ENCODE measurements around the gene COMMD6. TPM values are rescaled to one million over a fixed set of nuclear protein-coding genes. Genes with fewer than 3 reads are reported as not detected.
A peak's percentile ranks its signal among the peaks of the same experiment; 100 is the strongest.

The COMMD6 gene
- total and polyA plus RNA-seq, 9 of the 15 experiments (the other 6 are each of a cell fraction or from before 2014, with no cell fraction given) = 32.6 to 116 (median 65.0) TPM

DNA sequence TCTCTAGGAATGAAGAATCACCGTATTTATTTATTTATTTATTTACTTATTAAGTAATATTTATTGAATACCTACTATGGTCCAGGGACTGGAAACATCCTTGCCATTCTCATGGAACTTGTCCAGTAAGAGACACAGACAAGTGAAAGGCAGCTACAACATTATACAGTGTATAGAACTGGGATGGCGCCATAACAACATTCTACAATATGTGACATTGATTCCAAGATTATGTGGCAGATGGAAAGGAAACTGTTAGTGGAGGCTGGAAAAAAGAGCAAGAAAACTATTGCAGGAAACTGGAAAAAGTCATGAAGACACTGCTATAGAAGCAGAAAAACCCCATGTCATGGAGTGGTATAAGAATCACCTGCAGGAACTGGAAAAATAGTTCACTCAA is 46.3 kb downstream of the COMMD6 start (continued):
- TF ChIP-seq, protein P1, sequence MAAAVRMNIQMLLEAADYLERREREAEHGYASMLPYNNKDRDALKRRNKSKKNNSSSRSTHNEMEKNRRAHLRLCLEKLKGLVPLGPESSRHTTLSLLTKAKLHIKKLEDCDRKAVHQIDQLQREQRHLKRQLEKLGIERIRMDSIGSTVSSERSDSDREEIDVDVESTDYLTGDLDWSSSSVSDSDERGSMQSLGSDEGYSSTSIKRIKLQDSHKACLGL (CRISPR knock-in tag; IDR thresholded peaks at IDR 0.05; ENCODE audit: borderline replicate concordance, poor library complexity, severe bottlenecking) = no peak
- TF ChIP-seq GATAD2A (IDR thresholded peaks at IDR 0.05) = no peak

DNA sequence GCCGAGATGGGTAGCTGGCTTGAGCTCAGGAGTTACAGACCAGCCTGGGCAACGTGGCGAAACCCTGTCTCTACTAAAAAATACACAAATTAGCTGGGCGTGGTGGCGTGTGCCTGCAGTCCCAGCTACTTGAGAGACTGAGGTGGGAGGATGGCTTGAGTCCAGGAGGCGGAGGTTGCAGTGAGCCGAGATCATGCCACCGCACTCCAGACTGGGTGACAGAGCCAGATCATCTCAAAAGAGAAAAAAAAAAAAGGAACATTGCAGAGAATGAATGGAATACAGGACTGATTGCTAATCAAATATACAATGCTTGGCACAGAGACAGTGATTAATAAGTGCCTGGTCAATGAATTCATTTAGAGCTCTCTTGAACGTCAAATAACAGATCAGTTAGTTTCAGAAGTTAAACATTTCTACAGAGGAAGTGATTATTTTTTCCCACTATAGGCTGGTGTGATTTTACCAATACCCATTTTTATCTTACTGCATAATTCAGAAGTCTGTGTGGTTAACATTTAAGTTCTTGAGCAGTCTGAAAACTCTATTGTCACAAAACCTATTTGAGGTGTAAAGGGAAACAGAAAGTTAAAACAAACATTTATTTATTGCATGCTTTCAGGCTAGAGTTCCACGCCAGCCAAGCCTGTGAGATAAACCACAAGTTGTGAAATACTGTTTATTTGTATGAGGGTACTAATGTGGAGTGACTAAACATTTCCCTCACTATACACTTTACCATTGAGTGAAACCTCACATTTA is 48.0 kb downstream of the COMMD6 start:
- Histone ChIP-seq H3K4me3 (no peak overlapping the region), H3K27me3 (ENCODE audit: control insufficient read depth in 2 of 2, insufficient read depth in 2 of 2, low read length in 2 of 2) (no peaks in the 10 kb centered on the region), H3K27ac (ENCODE audit: extremely low read depth, low read depth, low read length) (no peak overlapping the region), H3K4me2 (ENCODE audit: insufficient read depth, low read length) (no peak overlapping the region), H3K79me2 (ENCODE audit: control insufficient read depth, insufficient read depth, low read length) (no peaks in the 10 kb centered on the region), H4K20me1 (replicated peaks; ENCODE audit: control insufficient read depth, insufficient read depth, low read length) (no peaks in the 10 kb centered on the region), H3K9me1 (ENCODE audit: control insufficient read depth, insufficient read depth, low read length) (no peaks in the 10 kb centered on the region), H3K36me3 (ENCODE audit: control insufficient read depth, insufficient read depth, low read length) (no peaks in the 10 kb centered on the region), H3K9ac (ENCODE audit: insufficient read depth in 1 of 2, low read depth in 2 of 2, low read length in 2 of 2) (no peak overlapping the region), H3K9me3 (replicated peaks; ENCODE audit: control insufficient read depth, insufficient read depth, low read depth, low read length) (no peaks in the 10 kb centered on the region), H2AFZ (ENCODE audit: low read depth, low read length) (0 out of 2 replicates have a peak overlapping the region, but pooled peaks have one; percentile 9), H3K4me1 (replicated peaks in 1 of 2; ENCODE audit: control insufficient read depth in 2 of 2, insufficient read depth in 2 of 2, low read length in 2 of 2) (no peaks in the 10 kb centered on the region; a peak in 1 of 5 replicates)
- DNase-seq (ENCODE audit: extremely low read depth in 1 of 4, low spot score in 3 of 4) = no peak
- ChIA-PET CTCF (ENCODE audit: low intra/inter-chr PET ratio) (no interaction called here), POLR2A (interaction anchor here (0.6 kb wide), 1 partner anchor 10 kb away, joined by 3 read pairs; no protein-coding TSS in a partner anchor)
- 10% methylated on average over 7 of the region's 10 CpGs for WGBS (ENCODE audit: insufficient coverage, low coverage, missing lambda C conversion rate)
- ATAC-seq = no peak
- BruUV-seq (replicated peaks) = no TSS peak
- intact Hi-C loops (cut with micrococcal nuclease) = loop anchor here (10.0 kb wide), 1 partner anchor 175 kb away; no protein-coding TSS in a partner anchor
- in situ Hi-C loops (cut with MboI) = no loop called here
- no peak for FAIRE-seq
- TF ChIP-seq, protein P2, sequence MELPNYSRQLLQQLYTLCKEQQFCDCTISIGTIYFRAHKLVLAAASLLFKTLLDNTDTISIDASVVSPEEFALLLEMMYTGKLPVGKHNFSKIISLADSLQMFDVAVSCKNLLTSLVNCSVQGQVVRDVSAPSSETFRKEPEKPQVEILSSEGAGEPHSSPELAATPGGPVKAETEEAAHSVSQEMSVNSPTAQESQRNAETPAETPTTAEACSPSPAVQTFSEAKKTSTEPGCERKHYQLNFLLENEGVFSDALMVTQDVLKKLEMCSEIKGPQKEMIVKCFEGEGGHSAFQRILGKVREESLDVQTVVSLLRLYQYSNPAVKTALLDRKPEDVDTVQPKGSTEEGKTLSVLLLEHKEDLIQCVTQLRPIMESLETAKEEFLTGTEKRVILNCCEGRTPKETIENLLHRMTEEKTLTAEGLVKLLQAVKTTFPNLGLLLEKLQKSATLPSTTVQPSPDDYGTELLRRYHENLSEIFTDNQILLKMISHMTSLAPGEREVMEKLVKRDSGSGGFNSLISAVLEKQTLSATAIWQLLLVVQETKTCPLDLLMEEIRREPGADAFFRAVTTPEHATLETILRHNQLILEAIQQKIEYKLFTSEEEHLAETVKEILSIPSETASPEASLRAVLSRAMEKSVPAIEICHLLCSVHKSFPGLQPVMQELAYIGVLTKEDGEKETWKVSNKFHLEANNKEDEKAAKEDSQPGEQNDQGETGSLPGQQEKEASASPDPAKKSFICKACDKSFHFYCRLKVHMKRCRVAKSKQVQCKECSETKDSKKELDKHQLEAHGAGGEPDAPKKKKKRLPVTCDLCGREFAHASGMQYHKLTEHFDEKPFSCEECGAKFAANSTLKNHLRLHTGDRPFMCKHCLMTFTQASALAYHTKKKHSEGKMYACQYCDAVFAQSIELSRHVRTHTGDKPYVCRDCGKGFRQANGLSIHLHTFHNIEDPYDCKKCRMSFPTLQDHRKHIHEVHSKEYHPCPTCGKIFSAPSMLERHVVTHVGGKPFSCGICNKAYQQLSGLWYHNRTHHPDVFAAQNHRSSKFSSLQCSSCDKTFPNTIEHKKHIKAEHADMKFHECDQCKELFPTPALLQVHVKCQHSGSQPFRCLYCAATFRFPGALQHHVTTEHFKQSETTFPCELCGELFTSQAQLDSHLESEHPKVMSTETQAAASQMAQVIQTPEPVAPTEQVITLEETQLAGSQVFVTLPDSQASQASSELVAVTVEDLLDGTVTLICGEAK (IDR thresholded peaks at IDR 0.05) = no peak
- TF ChIP-seq, protein P2 (CRISPR knock-in tag; IDR thresholded peaks at IDR 0.05) = no peak
- no peak for TF ChIP-seq ARID2 (IDR thresholded peaks at IDR 0.05)
- TF ChIP-seq CEBPB (tag; IDR thresholded peaks at IDR 0.05) = peak; percentile 63
- TF ChIP-seq HCFC1 (IDR thresholded peaks at IDR 0.05; ENCODE audit: low read depth, low read length) = no peak
- no peak for TF ChIP-seq PHB (CRISPR knock-in tag; IDR thresholded peaks at IDR 0.05)
- no peak for TF ChIP-seq MTA3 (IDR thresholded peaks at IDR 0.05; ENCODE audit: borderline replicate concordance)
- TF ChIP-seq CEBPG (CRISPR knock-in tag; IDR thresholded peaks at IDR 0.05) = no peak
- TF ChIP-seq CEBPG (tag; conservative IDR thresholded peaks at IDR 0.05 in 1 of 2, IDR thresholded peaks at IDR 0.05 in 1 of 2) = peak in 1 of 2 experiments; percentile 43; a peak in 1 of 4 replicates

Data from K562 (cell line).